Suppressor macrophage (primary cell): ENCODE data around the gene INSYN1.
A peak's percentile ranks its signal among the peaks of the same experiment; 100 is the strongest.
"Not testable (repeated sequence)": the region's sequence is repeated elsewhere in the genome, so short reads cannot be mapped to it uniquely, and the experiment has no call there.

Source experiments
- DNase-seq, 4 experiments: peaks; one replicate each; pipeline ENCODE4 v3.0.0-alpha.2; 2020 to 2022
- total RNA-seq, 17 experiments: gene quantifications; one replicate each; lab custom pipeline; 2026; ENCODE audit warnings: mixed read lengths in 6 of 17, inconsistent platforms in 3 of 17; lab: John Stamatoyannopoulos, UW

The INSYN1 gene, protein sequence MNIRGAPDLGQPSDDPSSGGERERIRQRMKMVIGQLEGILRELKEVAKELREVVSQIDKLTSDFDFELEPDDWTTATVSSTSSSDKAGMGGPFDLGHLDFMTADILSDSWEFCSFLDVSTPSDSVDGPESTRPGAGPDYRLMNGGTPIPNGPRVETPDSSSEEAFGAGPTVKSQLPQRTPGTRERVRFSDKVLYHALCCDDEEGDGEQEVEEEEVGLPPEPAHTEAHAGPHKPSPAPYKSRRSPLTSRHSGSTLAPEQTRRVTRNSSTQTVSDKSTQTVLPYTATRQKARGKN
- 0 to 2.6 (median 0) reads per million in 17 experiments for total RNA-seq

DNA sequence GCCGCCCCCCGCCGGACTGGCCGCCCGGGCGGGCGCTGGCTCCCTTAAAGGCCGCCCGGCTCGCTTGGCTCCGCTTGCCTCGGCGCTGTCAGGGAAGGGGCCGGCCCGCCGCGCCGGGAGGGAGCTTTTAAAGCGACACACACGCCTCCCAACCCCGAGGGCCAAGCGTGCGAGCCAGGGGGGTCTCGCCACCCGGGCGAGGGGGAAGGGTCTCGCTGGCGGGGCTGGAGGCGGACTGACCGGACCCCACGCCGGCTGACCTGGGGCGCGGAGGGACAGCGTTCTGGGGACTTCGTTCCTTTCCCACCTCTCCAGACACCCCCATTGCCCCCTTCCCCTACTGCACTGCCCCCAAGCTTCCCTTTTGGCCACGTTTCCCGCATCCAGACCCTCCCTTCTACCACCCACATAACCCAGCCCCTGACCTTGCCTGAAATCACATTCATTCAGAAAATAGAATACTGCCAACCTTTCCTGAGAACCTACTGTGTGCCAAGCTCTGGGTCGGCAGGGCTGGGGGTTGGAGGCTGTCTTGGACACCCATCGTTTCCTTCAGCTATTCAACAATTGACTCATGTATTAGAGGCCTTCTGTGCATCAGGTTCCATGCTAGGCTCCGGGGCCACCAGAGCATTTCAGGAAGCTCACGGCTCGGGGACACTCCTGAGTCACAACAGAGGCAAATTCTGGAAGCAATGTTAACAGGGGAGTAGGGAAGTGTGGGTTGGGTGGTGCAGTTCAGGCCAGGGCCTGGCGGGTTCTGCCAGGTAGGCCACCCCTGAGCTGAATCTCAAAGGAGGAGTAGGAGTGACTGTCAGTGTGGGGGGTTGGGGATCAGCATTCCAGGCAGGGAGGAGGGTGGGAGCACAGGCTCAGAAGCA is at the start of gene INSYN1:
Gene INSYN1 (minus strand): TSS at position 102 of the 881 bp plus-strand sequence. CDS start 2,221 bp downstream, outside the sequence.
- DNase-seq = peak in 2 of 4 experiments; percentile 9 to 24

DNA sequence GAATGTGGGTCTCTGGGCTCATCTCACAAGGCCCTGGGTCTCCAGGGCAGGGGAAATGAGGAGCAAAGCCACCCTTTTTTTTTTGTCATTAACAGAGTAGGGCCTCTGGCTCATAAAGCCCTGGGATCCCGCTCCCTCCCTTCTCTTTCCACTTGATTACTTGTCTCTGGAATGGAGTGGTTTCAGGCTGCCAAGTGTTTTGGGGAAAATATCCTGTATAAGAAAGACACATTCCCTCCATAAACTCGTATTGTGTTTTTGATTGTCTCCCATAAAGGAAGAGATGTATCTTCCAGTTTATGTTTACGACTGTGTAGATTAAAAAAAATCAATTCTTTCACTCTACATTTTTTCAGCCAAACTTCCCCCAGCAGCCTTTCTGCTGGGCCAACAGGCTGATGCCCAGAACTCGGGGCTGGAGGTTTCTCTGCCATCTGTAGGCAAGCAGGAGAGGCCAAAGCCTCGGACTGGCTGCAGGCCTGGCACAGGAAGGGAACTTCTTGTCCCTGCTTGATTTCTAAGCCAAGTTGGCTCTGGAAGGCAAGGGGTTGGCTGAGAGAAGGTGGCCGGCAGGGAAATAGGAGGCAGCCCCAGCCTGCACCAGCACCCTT is 49.4 kb upstream of the INSYN1 start:
- DNase-seq = no peak

DNA sequence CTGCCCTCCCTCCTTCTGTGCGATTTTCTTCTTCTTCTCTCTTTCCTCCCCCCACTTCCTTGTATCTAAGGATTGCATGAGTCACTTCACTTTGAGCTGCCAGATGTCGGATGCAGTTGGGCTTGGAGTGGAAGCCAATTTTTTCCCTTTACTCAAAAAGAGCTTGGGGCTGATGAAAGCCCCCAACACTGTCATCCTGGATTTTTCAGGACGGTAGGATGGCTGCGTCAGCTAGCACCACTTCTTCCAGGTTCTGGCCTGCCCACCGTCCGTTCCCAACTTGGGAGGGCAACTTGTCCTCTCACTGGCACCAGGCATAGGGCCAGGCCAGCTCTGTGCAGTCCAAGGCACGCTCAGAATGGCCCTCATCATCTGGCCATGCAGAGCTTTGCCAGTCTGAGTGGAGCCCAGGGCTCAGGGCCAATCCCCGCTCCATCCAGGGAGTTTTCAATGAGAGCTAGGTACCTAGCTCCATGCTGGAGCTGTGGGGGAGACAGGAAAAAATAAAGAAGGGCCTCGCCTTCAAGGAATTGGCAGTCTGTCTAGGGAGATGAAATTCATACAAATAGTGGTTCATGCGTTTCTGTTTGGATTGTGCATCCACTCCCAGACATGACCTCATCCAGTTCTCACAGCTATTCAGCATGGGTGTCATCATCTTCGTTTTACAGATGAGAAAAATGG is 47.7 kb upstream of the INSYN1 start:
- DNase-seq = peak in 2 of 4 experiments; percentile 17 to 21

DNA sequence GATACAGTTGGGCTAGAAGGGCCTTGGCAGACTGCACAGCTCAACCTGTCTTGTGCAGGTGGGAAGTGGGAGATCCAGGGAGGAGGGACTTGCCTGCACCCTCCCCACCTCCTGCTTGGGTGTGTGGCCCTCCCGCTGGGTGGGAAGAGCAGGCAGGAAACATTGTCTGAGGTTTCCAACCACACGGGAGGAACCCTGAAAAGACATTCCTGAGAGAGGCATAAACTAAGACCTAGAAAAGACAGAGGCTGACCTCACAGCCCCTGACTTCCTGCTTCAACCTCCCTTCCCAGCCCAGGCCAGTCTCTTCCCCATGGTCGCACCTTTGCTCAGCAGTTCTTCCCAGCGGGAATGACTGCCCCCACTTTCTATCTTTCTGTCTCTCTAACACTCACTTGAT is 46.3 kb upstream of the INSYN1 start:
- DNase-seq = no peak

DNA sequence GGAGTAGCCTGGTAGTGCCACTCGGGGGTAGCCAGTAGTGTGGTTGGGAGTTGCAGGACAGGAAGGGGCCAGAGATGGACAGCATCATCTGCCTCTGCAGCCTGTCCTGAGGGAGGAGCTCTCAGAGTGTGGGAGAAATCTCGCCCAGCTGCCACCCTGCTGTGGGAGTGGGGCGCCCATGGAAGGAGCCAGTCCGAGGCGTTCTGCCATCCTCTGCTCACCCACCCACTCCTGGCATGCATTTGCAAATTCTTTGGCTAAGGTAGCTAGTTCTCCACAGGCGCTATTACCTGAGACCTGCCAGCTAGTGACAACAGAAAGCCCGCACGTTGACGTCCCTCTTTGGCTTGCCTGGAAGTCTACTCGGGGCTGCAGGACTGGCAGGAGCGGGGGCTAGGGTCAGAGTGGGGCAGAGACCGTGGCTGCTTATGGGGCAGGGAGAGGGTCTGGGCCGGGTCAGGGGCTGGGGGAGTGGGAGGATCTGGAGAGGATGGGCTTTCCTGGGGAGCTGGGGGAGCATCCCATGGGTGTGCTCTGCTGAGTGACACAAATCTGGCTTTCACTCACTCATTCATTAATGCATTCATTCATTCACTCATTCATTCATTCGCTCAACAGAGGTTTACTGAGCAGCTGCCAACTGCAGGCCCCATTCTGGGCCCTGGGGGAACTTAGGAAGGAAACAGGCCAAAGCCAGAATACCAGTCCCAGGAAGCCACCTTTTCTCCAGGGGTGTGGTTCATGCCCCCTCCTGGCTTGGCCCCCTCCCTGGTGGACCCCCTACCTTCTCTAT is 44.4 kb upstream of the INSYN1 start:
- DNase-seq = no peak

DNA sequence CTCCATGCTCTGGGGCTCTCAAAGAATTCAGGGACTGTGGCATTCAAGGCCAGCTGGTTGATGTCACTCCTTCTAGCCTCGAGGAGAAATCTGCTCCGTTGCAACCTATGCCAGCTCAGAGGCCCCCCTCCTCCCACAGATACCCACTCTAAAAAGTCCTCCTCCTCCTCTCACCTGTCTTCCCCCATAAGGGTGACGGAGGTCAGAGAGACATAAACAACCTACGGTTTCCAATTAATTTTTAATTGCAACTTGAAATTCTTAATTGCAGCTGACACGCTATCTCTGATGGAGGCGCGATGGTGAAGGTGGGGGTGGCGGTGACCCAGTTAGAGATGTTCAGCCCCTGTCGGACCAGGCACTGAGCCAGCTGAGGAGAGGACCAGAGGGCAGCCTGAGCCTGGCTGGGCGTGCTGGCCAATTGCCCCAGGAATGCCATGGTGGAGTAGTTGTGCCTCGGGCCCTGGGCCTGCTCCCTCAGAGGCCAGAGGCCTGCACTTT is 43.2 kb upstream of the INSYN1 start:
- no peak for DNase-seq

DNA sequence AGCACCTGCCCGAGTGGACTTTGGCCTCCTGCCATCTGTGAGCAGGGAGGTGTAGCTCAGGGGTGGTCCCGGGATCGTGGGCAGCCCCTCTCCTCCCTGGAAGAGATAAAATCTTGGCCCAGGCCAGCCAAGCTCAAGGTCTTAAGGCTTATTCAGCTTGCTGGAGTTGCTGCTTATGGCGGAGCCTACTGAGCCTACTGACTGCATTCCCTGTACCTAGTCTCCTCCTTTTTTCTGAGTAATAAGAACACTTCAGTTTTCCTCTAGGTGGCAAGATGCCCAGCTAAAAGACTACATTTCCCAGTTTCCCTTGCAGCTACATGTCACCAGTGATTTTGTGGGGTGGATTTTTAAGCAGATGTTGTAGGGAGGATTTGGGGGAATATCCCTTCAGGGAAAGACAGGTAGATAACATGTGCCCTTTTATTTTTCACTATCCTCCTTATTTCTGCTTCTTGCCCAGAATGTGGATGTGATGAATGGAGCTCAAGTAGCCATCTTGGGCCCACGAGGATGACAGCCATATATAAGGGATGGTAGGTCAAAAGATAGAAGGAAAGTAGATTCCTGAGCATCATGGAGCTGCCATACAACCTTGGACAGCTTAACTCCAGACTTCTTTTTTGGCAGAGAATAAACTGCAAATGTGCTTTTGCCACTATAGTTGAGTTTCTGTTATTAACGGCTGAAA is 41.4 kb upstream of the INSYN1 start:
- no peak for DNase-seq

DNA sequence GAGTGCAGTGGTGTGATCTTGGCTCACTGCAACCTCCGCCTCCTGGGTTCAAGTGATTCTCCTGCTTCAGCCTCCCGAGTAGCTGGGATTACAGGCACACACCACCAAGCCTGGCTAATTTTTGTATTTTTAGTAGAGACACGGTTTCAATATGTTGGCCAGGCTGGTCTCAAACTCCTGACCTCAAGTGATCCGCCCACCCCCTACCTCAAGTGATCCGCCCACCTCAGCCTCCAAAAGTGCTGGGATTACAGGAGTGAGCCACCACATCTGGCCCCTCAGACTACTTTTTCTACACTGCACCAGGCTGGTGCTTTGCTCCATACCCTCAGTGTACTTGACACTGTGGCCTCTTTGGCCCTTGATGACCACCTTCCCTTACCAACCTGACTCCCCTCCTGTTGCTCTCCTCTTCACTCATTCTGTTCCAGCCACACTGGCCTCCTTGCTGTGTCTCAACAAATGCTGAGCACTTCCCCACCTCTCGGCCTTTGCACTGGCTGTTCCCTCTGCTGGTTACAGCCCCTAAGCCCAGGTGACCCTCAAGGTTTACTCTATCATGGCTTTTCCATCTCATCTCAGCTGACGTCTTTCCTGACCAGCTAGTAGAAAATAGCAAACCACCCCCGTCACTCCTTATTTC is 39.9 kb upstream of the INSYN1 start:
- DNase-seq = not testable (repeated sequence)

DNA sequence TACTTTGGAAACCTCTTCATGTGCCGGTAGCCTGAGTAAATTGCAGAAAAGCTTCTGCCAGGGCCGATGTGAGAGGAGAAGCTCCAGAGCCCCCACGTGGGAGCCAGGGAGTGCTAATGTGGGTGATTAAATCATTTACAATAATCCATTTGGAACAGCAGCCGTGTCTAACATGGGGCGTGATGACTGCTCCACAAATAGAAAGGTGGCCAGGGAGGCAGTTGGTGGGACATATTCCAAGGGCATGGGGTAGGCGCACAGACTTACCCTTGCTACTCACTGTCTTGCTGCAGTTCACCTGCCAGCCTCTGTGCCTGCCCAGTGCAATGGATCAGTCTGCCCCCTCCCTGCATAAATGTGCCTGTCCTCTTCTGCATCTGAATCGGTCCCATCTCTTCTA is 39.3 kb upstream of the INSYN1 start:
- no peak for DNase-seq

DNA sequence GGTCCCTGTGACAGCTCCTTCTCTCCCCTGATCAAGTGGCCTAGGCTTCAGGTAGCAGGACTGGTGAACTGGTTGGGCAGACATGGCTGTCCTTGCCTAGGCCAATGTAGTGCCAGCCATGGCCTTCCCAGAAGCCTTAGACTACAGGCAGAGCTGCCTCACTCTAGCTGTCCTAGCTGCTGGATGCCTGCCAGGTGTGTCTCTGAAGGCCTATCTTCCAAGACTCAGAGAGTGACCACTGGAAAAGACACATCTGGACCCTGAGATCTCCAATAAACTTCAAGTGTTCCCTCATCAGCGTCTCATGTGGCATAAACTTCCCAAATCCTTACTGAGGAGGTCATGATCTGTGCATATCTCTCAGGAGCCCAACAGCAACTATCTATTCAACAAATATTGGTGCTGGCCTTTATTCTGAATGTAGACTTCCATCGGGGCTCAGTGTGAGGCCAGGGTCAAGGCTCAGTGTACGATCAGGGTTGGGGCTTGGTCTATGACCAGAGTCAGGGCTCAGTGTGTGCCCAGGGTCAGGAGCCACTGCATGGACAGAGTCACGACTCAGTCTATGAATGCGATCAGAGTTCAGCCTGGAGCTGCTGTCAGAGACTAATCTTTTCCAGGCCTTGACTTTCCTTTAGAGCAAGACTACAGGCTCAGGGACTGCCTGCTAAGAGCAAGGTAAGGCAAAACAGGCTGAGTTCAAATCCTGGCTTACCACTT is 36.5 kb upstream of the INSYN1 start:
- DNase-seq = no peak

DNA sequence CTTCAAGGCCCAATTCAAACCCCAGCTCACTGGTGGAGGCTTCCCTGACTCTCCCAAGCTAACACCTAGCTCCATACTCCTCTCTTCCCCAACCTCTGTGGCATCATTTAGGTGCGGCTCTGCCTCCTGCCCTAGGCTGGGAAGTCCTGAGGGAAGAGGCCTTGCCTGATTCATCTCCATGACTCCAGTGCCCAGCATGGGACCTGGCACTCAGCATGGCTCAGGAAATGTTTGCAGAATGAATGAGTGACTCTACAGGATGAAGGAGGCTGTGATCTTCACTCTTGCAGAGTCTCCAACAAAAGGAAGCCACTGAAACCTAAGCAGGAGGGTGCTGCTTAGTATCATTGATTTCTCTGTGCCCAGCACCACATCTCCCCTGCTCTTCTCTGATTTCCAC is 34.5 kb upstream of the INSYN1 start:
- DNase-seq = no peak

DNA sequence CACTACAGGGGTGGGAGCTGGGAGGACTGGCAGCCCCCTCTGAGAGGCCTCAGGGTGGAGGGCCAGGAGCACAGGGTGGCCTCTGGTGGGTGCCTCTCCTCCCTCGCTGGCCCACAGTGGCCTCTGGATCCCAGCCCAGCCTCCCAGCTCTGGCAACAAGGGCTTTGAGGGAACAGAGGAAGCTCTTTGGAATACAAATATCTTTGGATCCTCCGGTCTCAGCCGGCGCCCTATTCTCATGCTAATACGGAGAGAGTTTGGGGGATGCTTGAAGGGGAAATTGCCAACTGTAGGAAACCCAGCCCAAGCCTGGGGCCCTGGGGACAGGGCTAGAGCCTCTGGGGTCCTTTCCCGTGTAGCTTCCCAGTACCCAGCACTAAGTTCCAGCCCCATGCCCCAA is 33.4 kb upstream of the INSYN1 start:
- DNase-seq = no peak

DNA sequence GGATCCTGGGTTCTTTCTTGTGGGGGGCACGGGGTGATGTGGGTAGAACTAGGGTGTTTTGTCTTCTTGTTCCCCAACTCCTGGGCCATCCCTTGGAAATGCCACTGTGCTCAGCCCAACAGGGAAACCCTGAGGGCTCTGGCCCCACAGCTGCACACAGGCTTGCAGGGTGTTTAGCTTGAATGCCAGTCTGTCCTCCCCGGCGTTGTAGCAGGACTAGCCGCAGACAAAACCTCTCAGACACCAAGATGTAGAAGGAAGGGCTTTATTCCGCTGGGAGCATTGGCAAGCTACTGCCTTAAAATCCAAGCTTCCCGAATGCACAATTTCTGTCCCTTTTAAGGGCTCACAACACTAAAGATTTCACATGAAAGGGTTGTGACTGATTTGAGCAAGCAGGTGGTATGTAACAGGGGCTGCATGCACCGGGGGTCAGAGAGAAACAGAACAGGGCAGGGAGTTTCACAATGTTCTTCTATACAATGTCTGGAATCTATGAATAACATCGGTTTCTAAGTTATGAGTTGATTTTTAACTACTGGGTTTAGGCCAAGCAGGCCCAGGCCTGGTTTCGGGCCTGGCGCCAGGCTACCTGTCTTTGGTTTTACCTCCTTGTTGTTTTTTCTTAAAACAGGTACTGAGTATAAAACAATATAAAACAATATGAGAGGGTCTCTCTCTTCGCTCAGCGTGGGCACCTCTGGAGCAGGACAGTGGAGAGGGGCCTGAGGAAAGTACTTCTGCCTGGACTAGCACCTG is 32.3 kb upstream of the INSYN1 start:
- not testable (repeated sequence) for DNase-seq

DNA sequence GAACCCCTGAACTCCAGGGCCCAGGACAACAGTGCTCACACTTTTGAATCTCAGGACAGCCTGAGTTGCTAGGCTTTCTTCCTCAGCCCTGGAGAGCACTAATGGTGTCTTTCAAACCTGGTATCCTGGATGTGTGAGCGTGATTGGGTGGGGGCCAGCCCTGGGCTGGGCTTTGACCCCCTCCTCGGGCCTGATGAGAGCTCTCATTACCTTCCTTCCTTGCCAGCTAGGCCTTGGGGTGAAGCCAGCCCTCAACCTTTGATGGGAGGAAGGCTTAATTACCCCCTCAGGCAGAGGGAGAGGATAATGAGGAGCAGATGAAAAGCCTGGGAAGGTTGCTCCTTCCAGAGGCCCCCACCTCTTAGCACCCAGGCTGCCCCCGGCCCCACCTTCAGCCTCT is 31.1 kb upstream of the INSYN1 start:
- no peak for DNase-seq

DNA sequence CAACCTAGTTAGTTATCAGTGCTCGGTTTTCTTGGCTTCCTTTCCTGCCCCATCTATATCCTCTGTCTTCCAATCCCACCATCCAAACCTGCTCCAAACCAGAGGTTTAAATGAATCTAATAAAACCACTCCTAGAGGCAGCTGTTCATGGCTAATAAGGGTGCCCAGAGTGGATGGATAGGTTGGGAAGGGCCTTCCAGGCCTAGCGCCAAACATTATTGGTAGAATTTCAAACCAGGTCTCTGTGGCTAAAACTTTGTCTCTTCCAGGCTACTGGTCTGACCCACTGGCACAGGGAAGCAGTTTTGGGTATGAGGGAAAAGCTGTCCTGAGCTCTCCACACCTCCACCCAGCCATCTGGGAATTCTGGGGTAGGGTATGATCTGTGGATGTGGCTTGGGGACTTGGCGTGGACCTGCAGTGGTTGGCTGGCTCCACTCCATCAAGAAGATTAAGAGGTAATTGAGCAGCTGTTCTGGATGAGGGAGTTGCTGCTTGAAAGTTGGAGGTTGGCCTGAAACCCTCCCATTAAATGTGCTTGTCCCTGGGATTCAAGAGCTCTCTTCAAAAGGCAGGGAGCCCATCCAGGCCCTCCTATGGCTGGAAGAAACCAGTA is 29.3 kb upstream of the INSYN1 start:
- DNase-seq = no peak

DNA sequence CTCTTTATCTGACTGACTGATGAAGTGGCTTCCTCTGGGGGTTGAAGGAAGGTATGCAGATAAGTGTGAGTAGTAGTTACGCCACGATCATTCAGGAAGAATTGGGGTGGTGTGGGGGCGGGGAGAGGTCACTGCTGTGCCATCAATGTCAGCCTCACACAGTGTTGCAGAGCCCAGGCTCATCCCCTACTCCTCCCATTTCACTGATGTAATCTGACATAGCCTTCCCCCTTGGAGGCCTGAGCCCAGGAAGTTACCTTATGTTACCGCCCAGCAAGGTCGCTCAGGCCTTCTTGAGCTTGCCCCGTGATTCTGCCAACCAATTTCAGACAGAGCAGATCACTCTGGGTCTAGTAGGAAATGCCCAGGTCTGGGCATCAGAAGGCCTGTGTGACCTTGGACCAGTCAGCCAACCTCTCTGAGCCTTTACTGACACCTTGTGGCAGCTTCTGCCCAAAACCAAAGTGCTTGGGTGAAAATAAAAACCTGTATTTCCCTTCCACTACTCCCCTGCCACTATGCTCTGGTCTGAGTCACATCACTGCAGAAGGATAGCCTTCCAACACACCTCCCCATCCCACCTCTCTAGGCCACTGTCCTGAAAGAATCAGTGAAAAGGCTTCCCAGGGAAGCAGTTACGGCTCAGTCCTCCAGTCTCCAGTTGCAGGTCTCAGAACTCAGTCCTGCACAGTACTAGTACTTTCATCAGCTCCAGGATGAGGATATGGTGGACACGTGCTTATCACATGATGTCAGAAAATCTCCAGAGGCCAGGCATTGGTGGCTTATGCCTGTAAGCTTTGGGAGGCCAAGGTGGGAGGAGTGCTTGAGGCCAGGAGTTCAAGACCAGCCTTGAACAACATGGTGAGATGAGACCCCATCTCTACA is 28.1 kb upstream of the INSYN1 start:
- peak; percentile 45 to 66 (median 54) for DNase-seq

DNA sequence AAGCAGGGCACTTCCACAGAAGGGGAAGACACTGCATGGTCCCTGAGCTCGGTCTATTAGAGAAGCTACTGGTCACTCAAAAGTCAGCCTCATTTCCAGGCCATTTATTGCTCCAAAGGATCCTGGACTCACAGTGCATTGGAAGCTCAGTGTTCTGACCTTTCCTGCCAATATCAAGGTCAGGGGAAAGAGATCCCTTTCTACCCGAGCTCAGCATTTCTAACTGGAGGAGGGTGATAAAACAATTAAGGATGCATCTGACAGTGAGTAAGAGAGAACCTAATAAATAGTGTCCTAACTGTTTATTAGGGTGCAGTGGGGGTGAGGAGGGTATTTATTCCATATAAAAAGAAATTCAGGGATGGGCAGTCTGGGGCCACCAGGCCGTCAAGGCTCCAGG is 26.8 kb upstream of the INSYN1 start:
- no peak for DNase-seq

DNA sequence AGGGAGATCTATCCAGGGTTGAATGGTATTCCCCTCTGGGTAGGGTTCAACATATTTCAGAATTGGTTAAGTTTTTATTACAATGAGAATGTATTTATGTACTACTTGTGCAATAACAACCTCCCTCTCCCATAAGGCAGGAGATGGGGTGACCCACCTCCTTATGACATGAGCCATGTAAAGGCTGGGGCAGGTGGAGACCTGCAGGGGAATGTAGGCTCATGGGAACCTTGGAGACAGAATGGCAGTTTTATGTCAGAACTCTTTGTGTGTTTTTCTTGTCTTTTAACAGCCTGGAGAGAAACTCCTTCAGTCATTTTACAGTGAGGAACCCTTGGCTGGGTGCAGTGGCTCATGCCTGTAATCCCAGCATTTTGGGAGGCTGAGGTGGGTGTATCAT is 24.6 kb upstream of the INSYN1 start:
- no peak for DNase-seq
